NK-92 (cell line): Measurements from ENCODE around the gene KDELR3.

ENCODE experiments used
- DNase-seq: peaks from one replicate; lab custom pipeline; 2025; ENCODE audit not compliant: unreplicated experiment; lab: John Stamatoyannopoulos, UW

KDELR3 gene

GRCh38 chr22:38437416-38437815 lies 30.5 kb upstream of the KDELR3 start:
- DNase-seq: no peak

DNA sequence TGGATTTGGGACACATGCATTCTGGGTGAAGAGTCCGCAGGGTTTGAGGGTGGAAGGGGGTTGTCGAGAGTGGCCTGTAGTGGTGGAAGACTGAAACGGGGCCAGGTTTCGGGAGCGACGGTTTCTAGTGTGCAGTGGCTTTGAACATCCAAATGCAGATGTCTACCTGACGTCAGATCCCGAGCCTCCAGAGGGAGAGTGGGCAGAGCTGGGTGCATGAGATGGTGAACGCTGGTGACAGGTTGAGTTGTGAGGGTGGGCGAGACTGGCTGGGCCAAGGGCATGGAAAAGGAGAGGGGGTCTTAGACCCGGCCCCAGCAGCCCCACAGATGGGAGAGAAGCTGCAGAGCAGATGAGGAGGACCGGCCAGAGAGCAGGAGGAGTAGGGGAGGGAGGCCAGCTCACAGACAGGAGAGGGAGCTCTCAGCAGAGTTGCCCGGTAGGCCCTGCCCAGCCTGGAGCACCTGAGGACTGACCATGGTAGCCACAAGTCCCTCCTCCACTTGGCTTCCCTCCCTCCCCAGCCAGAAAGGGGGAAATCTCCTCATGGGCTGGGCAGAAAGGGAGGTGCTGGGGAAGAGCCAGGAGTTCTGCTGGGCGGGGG lies 27.0 kb upstream of the KDELR3 start:
- DNase-seq: no peak

DNA sequence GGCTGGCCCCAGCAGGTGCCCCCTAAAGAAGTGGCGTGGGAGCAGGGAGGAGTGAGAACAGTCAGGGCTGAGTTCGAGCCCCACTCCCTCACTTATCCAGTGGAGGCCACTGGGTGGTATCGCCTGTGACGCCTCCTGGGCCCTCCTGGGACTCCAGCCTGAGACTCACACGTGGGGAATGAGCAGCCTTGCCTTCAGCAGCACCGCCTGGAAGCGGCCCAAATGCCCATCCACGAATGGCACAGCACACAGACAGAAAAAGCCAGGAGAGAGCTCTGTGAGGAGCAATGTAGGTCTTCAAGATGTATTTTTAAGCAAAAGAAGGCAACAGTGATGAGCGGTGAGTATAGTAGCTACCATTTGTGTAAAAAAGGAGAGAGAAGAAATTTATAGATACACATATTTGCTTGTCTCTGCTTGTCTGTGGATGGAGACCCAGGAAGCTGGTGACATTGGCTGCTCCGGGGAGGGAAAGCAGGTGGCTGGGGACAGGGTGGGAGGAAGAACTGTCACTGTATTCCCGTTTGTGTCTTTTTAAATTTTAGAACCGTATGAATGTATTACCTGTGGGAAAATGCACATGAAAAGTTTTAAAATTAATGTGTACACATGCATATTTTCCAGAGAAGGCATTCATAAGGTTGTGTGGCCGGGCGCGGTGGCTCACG lies 26.1 kb upstream of the KDELR3 start:
- no peak for DNase-seq

DNA sequence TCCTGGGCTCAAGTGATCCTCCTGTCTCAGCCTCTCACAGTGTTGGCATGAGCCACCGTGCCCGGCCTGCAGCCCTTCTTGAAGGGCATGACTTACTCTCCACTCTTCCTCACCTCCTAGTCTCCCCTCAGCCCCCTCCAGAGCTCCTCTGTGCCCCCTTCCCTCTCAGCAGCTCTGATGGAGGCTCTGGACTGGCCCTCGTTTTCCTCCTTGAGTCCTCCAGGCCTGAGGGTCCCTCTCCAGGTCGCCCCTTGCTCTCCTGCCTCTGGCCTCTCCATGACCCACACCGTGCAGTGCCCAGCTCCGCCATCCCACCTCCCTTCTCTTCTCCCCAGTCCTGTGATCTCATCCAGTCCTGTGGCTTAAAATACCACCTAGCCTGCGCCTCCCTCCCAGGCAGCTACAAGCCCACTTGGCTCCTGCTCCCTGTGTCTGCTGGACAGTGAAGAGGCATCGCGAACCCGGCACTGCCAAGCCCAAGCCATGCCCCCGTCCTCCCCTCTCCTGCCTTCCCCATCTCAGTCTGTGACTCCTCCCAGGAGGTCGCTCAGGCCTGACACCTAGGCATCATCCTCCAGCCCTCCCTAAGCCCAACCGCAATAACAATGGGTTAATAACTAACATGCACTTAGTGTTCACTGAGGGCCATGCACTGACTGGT lies 24.8 kb upstream of the KDELR3 start:
- DNase-seq: no peak

DNA sequence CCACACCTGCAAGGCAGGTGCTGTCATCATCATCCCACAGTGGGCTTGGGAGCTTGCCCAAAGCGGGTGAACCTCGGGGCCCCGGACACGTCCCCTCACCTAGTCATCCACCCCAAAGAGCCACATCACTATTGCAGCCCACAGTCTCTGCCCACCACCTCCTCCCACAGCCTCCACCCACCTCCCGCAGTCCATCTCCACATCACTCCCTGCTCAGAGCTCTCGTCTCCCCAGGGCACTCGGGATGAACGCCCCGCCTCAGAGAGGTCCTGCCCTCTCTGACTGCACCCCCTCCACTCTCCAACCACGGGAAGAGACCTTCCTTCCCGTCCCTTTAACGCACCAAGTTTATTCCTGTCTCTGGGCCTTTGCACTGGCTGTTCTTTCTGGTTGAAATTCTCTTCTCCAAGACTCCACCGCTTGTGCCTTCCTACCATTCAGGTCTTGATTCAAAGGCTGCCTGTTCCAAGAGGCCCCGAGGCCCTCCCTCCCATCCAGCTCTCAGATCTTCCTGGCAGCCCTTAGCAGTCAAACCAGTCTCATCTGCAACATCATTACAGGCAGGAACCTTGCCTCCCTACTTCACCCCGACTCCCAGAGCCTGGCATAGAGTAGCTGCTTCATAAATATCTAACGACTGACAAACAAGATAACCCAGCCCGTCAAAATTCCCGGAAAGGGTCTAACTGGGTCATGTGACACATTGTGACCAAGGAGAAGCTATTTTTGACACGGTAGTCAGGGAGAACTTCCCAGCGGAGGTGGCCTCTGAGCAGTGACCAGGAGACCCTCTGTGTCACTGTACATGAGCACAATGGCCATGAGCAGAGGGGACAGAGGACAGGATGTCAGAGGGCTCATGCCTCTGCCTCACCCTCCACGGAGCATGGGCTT lies 24.0 kb upstream of the KDELR3 start:
- no peak for DNase-seq

DNA sequence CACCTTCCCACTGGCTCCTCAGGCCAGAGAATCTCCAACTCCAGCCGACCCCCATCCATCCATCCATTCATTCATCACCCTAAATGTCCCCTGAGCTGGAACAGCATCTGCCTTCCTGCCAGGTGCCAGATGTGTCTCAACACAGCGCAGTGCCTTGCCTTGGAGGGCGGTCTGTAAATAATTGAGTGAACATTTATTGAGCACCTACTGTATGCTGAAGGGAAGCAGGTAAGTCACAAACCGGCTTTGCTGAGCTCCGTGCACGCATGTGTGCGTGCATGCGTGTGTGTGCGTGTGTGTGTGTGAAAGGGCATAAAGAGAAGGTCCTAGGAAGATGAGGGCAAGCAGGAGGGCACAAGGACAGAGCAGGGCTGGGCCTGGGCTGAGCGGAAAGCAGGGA lies 23.1 kb upstream of the KDELR3 start:
- DNase-seq: no peak

DNA sequence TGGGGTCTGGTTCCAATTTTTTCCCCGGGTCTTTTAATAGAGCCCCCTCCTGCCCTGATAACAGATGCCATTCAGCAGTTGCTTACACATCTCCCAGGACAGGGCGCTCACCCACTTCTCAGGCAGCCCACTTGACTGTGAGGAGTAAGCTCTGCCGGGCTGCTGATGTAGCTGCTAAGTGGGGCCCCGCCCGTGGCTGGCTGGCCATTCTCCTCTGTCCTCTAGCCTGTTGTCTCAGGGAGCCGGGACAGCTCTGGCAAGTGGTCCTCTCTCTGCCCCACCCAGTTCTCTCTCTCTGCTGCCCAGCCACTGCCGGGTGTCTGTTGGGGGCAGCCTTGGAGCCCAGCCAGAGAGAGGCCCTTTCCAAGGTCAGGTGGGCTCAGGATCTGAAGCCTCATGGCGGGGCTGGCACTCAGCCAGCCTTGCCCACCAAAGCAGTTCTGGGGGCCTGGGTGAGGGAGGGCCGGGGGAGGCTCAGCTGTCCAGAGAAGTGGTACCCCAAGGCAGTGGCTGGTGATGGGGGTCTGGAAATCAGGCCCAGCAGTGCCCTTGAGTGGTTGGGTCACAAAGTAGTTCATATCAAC lies 21.8 kb upstream of the KDELR3 start:
- DNase-seq: no peak

GRCh38 chr22:38448945-38449745 lies 18.8 kb upstream of the KDELR3 start:
- DNase-seq: no peak

DNA sequence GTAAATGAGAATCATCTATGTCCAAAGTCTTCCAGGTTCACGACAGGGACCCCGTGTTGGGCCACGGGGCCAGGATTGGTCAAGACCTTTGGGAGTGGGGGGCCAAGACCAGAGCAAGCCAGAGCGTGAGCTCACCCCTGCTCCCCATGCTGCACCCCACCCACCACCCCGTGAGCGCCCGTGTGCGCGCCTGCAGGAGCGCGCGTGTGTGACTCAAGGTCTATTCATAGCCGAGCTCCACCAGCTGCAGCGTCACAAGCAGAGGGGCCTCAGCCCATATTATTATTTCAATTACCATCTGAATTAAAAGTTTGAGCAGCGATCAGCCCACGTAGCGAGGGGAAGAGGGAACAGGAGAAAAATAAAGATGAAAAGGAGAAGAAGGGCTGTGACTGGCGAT lies 18.1 kb upstream of the KDELR3 start:
- no peak for DNase-seq

DNA sequence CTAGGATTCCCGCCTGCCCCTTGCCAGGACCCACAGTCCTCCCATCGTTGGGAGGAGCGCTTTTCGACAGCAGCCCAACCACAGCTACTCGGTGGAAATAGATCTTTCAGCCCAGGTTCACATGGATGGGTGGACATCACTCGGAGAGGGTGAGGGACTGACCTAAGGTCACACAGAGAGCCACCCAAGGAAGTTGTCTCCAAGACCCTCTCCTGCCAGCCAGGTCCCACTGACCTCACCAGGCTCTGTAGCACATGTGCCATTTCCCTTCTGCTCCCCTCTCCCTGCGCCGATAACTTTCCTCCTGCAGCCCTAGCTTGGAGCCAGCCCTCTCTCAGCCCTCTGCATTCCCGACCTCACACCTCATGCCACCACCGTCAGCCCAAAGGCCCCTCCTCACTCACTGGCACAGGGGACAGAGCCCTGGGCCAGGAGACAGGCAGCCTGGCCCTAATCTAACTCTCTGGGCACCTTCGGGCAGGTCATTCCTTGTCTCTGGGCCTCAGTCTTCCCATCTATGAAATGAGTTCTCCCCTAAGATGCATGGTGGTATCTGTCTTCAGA lies 17.6 kb upstream of the KDELR3 start:
- DNase-seq: no peak

DNA sequence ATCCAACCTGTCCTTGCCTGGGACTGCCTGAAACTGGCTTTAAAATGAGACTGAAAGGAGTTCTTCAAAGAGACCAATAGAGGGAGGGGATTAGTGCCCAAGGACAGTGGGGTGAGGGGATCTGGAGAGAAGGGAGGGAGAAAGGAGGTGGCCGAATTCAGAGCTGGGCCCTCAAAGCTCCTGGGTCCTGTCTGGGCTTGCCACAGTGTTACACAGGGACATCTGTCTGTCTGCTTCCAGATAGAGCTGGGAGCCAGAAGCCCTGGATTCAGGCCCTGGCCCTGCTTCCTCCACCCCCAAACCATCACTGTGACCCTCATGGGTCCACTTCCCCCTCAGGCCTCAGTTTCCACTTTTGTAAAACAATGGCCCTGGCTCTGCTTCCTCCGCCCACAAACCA lies 16.5 kb upstream of the KDELR3 start:
- no peak for DNase-seq

- no peak for DNase-seq
Observed at GRCh38 chr22:38451864-38452263, 16.0 kb upstream of the KDELR3 start.

GRCh38 chr22:38452373-38453065 lies 15.4 kb upstream of the KDELR3 start:
- no peak for DNase-seq

- DNase-seq: no peak
Observed at GRCh38 chr22:38453066-38453672, 14.7 kb upstream of the KDELR3 start.

GRCh38 chr22:38453996-38454352 lies 13.9 kb upstream of the KDELR3 start:
- no peak for DNase-seq

- no peak for DNase-seq
Observed at GRCh38 chr22:38454353-38455075, 13.4 kb upstream of the KDELR3 start.

GRCh38 chr22:38455076-38455529 lies 12.8 kb upstream of the KDELR3 start, which contains the start of gene KCNJ4:
Gene KCNJ4 (minus strand): TSS chr22:38455199. CDS start chr22:38428132, 27,067 bp downstream.
- DNase-seq: no peak
